Astrocyte (in vitro differentiated cells and primary cell): ENCODE measurements around the gene FBXW10B. TPM values are rescaled to one million over a fixed set of nuclear protein-coding genes. Genes with fewer than 3 reads are reported as not detected.
A peak's percentile ranks its signal among the peaks of the same experiment; 100 is the strongest.
"Not testable (repeated sequence)": the region's sequence is repeated elsewhere in the genome, so short reads cannot be mapped to it uniquely, and the experiment has no call there.

ENCODE experiments used
- DNase-seq: peaks from one replicate; pipeline ENCODE4 v3.0.0-alpha.2; 2010; ENCODE audit warnings: low read depth
- FAIRE-seq: peaks from 2 replicates; lab custom pipeline; 2011; peaks lifted over from hg19 to GRCh38; lab: Jason Lieb, UNC
- H2AFZ ChIP-seq: 2 replicates; pipeline ENCODE4 v1.6.0; 2012; ENCODE audit warnings: low read depth, low read length, inconsistent platforms
- H3K27ac ChIP-seq: 2 replicates; pipeline ENCODE4 v1.5.1; 2011; ENCODE audit warnings: low read depth, low read length, inconsistent platforms
- H3K27me3 ChIP-seq: 2 replicates; pipeline ENCODE4 v1.6.0; 2011; ENCODE audit warnings: low read length, inconsistent platforms; ENCODE audit not compliant: insufficient read depth
- H3K36me3 ChIP-seq: 2 replicates; pipeline ENCODE4 v1.5.1; 2011; ENCODE audit warnings: low read length, inconsistent platforms; ENCODE audit not compliant: insufficient read depth
- H3K4me1 ChIP-seq: 2 replicates; pipeline ENCODE4 v1.5.1; 2011; ENCODE audit warnings: low read length, inconsistent platforms; ENCODE audit not compliant: insufficient read depth
- H3K4me2 ChIP-seq: 2 replicates; pipeline ENCODE4 v1.6.0; 2012; ENCODE audit warnings: low read length, inconsistent platforms
- H3K4me3 ChIP-seq: 2 replicates; pipeline ENCODE4 v1.5.1; 2011; ENCODE audit warnings: low read depth, mild to moderate bottlenecking, low read length, inconsistent platforms; ENCODE audit not compliant: insufficient read depth
- H3K79me2 ChIP-seq: 2 replicates; pipeline ENCODE4 v1.6.0; 2012; ENCODE audit warnings: mild to moderate bottlenecking, low read length, inconsistent platforms; ENCODE audit not compliant: insufficient read depth
- H3K9ac ChIP-seq: 2 replicates; pipeline ENCODE4 v1.6.0; 2012; ENCODE audit warnings: mild to moderate bottlenecking, low read length, inconsistent platforms
- H3K9me3 ChIP-seq: 2 replicates; pipeline ENCODE4 v1.5.1; 2012; ENCODE audit warnings: low read depth, mild to moderate bottlenecking, low read length, inconsistent platforms; ENCODE audit not compliant: insufficient read depth
- H4K20me1 ChIP-seq: 2 replicates; pipeline ENCODE4 v1.6.0; 2012; ENCODE audit warnings: low read length, inconsistent platforms; ENCODE audit not compliant: insufficient read depth
- H3K27ac Mint-ChIP-seq: one replicate; pipeline ENCODE4 v1.8.0; 2021; ENCODE audit warnings: mild to moderate bottlenecking, mixed read lengths; ENCODE audit not compliant: unreplicated experiment
- H3K27me3 Mint-ChIP-seq: one replicate; pipeline ENCODE4 v1.8.0; 2021; ENCODE audit warnings: low read depth, mixed read lengths; ENCODE audit not compliant: unreplicated experiment
- H3K36me3 Mint-ChIP-seq: one replicate; pipeline ENCODE4 v1.8.0; 2021; ENCODE audit warnings: low read depth, mixed read lengths; ENCODE audit not compliant: unreplicated experiment
- H3K4me1 Mint-ChIP-seq: one replicate; pipeline ENCODE4 v1.8.0; 2021; ENCODE audit warnings: low read depth, mixed read lengths; ENCODE audit not compliant: unreplicated experiment
- H3K4me3 Mint-ChIP-seq: one replicate; pipeline ENCODE4 v1.8.0; 2021; ENCODE audit warnings: mild to moderate bottlenecking, moderate library complexity, mixed read lengths; ENCODE audit not compliant: unreplicated experiment
- H3K9me3 Mint-ChIP-seq: one replicate; pipeline ENCODE4 v1.8.0; 2021; ENCODE audit warnings: mild to moderate bottlenecking, mixed read lengths; ENCODE audit not compliant: unreplicated experiment
- total RNA-seq: library from RNA; stranded (reverse); gene quantifications from 2 replicates; pipeline ENCODE4 v1.2.1, GENCODE V29; 2021

FBXW10B gene
- total RNA-seq, 1 donor from 2014 or later: 3.9 TPM

DNA sequence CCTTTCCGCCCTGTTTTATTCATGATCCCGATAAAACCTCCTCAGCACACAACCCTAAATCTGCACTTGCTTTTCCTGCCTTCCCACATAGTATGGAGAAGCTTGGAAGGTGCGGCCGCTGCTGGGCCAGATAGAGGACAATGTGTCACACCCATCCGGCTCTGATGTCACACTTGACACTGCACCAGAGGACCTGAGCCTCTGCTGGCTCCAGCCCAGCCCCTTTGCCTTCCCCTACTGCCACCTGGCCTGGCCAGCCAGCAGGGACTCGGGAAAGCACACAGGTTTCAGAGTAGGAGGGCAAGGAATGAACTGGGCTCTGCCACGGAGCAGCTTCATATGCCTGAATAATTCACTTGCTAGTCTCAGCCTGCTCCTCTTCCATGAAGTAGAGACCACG is 2.6 kb upstream of the FBXW10B start:
- H3K4me1 ChIP-seq, H3K9ac ChIP-seq, H3K9me3 Mint-ChIP-seq, H3K4me1 Mint-ChIP-seq, H3K79me2 ChIP-seq, H3K4me3 Mint-ChIP-seq, DNase-seq, H3K27ac ChIP-seq, H4K20me1 ChIP-seq, H3K36me3 ChIP-seq, H3K36me3 Mint-ChIP-seq, H3K27me3 Mint-ChIP-seq, H3K4me2 ChIP-seq, H3K27ac Mint-ChIP-seq, H3K9me3 ChIP-seq, FAIRE-seq, H2AFZ ChIP-seq, H3K27me3 ChIP-seq, H3K4me3 ChIP-seq: not testable (repeated sequence)

DNA sequence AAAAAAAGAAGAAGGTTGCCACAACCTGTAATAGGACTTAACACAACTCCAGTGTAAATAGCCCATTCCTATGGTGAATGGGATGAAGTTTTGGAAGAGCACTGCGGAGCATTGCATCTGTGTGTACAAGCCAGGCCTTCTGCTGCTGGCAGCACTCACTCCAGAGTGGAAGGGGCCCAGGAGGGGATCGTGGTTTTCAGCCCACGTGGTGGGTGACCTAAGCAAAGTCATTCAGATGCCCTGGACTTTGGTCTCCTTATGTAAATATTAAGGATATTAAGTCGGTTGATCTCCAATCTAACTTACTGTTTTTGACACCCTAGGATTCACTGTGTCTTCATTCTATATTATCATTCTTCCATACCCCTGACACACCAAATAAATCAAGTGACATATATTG is 2.7 kb downstream of the FBXW10B start:
- not testable (repeated sequence) for H4K20me1 ChIP-seq, H3K27ac ChIP-seq, DNase-seq, H3K27me3 Mint-ChIP-seq, H3K4me2 ChIP-seq, H3K27me3 ChIP-seq, H3K36me3 ChIP-seq, H3K4me3 Mint-ChIP-seq, H3K4me3 ChIP-seq, H3K36me3 Mint-ChIP-seq, H2AFZ ChIP-seq, H3K4me1 ChIP-seq, FAIRE-seq, H3K4me1 Mint-ChIP-seq, H3K27ac Mint-ChIP-seq, H3K9me3 ChIP-seq, H3K79me2 ChIP-seq, H3K9ac ChIP-seq, H3K9me3 Mint-ChIP-seq

DNA sequence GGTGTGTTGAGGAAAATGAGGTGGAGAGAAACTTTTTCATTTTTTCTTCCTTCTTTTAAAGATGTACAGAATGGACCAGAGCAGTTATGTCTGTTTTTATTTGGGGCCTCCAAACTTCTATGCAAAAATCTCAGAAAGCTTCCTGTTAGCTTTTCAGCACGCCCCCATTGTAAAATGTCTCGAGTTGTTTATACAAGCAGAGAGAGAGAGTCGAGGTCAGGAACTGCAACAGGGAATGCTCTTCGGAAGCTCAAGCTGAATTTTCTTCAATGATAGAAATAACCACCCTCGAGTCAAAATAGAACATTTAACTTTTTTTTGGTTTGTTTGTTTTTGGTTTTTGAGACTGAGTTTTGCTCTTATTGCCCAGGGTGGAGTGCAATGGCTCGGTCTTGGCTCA is 3.7 kb downstream of the FBXW10B start:
- not testable (repeated sequence) for H3K27ac Mint-ChIP-seq, H3K79me2 ChIP-seq, H3K4me1 ChIP-seq, H3K9ac ChIP-seq, H3K4me1 Mint-ChIP-seq, H4K20me1 ChIP-seq, H3K9me3 Mint-ChIP-seq, H3K36me3 ChIP-seq, H3K36me3 Mint-ChIP-seq, H2AFZ ChIP-seq, H3K27me3 ChIP-seq, H3K4me3 ChIP-seq, H3K27ac ChIP-seq, H3K4me2 ChIP-seq, H3K27me3 Mint-ChIP-seq, H3K4me3 Mint-ChIP-seq, FAIRE-seq, H3K9me3 ChIP-seq, DNase-seq

DNA sequence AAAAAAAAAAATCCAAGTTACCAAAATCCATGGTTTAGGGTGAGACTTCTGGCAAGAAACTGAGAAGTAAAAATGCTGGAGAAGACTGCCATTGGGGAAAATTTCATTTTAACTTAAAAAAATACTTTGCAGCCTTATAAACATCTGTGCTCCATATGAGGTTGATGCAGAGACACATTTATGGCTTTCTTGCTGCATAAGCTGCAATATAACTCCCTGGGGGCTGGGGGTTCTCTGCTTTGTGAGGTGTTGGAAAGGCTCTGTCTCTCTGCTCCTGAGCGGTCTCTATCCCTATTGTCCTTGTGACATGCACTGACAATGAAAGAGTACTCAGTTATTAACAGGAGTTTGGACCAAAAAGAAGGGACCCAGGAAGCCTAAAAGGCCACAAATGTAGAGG is 6.4 kb downstream of the FBXW10B start:
- H3K79me2 ChIP-seq, H3K27me3 Mint-ChIP-seq, H3K4me3 ChIP-seq, H3K36me3 Mint-ChIP-seq, H3K36me3 ChIP-seq, H3K9me3 ChIP-seq, H3K9me3 Mint-ChIP-seq, H3K4me3 Mint-ChIP-seq, FAIRE-seq, H2AFZ ChIP-seq, H3K9ac ChIP-seq, DNase-seq, H3K4me1 Mint-ChIP-seq, H3K27ac ChIP-seq, H3K27me3 ChIP-seq, H3K27ac Mint-ChIP-seq, H4K20me1 ChIP-seq, H3K4me1 ChIP-seq, H3K4me2 ChIP-seq: not testable (repeated sequence)

DNA sequence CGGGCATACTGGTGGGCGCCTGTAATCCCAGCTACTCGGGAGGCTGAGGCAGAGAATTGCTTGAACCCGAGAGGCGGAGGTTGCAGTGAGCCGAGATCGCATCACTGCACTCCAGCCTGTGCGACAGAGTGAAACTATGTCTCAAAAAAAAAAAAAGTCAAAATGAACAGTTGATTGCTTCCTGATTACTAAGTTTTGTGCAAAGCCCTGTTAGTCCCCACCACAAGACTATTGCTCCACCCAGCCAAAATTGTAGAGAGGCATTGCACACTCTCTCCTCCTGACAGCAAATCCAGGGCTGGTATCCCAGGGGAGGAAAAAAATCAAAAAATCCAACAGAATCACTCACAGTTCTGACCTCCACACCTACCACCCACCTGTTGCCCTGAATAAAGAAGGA is 26.5 kb downstream of the FBXW10B start:
- not testable (repeated sequence) for DNase-seq, H3K27me3 Mint-ChIP-seq, H3K9ac ChIP-seq, H3K36me3 Mint-ChIP-seq, H3K79me2 ChIP-seq, H3K4me1 Mint-ChIP-seq, H3K9me3 Mint-ChIP-seq, H3K4me1 ChIP-seq, H3K36me3 ChIP-seq, H3K4me2 ChIP-seq, H3K27ac ChIP-seq, H3K4me3 Mint-ChIP-seq, H3K27me3 ChIP-seq, H2AFZ ChIP-seq, H3K9me3 ChIP-seq, H3K27ac Mint-ChIP-seq, H4K20me1 ChIP-seq, H3K4me3 ChIP-seq, FAIRE-seq

DNA sequence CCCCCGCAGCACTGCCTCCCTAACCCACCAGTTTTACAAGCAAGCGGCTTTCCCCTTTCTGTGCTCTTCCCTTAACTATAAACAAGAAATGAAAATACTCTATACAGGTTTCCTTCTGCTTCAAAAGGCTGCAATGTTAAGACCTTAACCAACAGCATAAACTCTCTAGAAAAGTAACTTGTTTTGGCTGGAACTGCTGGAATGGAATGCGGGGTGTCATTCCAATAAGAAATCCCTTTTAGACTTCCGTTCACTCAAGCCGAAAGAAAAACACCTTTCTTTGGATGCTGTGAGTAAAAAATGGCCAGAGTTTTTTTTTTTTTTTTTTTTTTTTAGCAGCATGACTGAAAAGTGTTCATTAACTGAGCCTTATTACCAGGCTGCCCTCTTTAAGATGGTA is 27.5 kb downstream of the FBXW10B start:
- H4K20me1 ChIP-seq, H3K4me3 ChIP-seq, H3K9ac ChIP-seq, H2AFZ ChIP-seq, FAIRE-seq, H3K36me3 Mint-ChIP-seq, H3K4me2 ChIP-seq, H3K4me1 ChIP-seq, H3K36me3 ChIP-seq, H3K27me3 ChIP-seq, H3K4me1 Mint-ChIP-seq, H3K79me2 ChIP-seq, H3K9me3 Mint-ChIP-seq, H3K27ac ChIP-seq, H3K9me3 ChIP-seq, H3K27ac Mint-ChIP-seq, H3K4me3 Mint-ChIP-seq, H3K27me3 Mint-ChIP-seq: not testable (repeated sequence)
- peak; percentile 9 for DNase-seq
